22Rv1 (cell line): ENCODE measurements around the gene NEK4.

Experiments used
- CTCF ChIP-seq: fragments of 450-650 bp; IDR thresholded peaks from 2 replicates; pipeline ENCODE4 v1.5.1; 2017; ENCODE audit warnings: mild to moderate bottlenecking
- ZFX ChIP-seq: fragments of 450-650 bp; IDR thresholded peaks from 2 replicates; pipeline ENCODE4 v1.6.1; 2017; ENCODE audit warnings: antibody characterized with exemption, borderline replicate concordance

GRCh38 chr3:52777959-52778805 is 7.4 kb upstream of the NEK4 start:
- no peak for TF ChIP-seq CTCF
- TF ChIP-seq ZFX: no peak
